ENCODE results near the gene ATP6V0C. TPM values are rescaled to one million over a fixed set of nuclear protein-coding genes. Genes with fewer than 3 reads are reported as not detected.

Gene ATP6V0C
- total and polyA plus RNA-seq, 2 of the 13 experiments (the other 11 are each of a cell fraction or from before 2014, with no cell fraction given), result 10.4 to 20.1 TPM

GRCh38 chr16:2473999-2474876, 39.5 kb upstream of the ATP6V0C start (continued):
- TF ChIP-seq ZXDC (CRISPR knock-in tag; IDR thresholded peaks at IDR 0.05), result peak; percentile 15; the same call in 1 of the 2 replicates
- TF ChIP-seq ZNF605 (CRISPR knock-in tag; IDR thresholded peaks at IDR 0.05), result no peak
- TF ChIP-seq HDAC2 (CRISPR knock-in tag; IDR thresholded peaks at IDR 0.05), result 0 out of 2 replicates have a peak, but pooled peaks have one; percentile 18
- no peak for TF ChIP-seq EED (CRISPR knock-in tag; IDR thresholded peaks at IDR 0.05)
- TF ChIP-seq RFXAP (CRISPR knock-in tag; IDR thresholded peaks at IDR 0.05; ENCODE audit: borderline replicate concordance), result peak; percentile 15; the same call in 1 of the 2 replicates
- no peak for TF ChIP-seq ZNF30 (CRISPR knock-in tag; IDR thresholded peaks at IDR 0.05)
- TF ChIP-seq ZFP91 (CRISPR knock-in tag; IDR thresholded peaks at IDR 0.05; ENCODE audit: borderline replicate concordance), result peak; percentile 48
- no peak for TF ChIP-seq ZNF562 (CRISPR knock-in tag; IDR thresholded peaks at IDR 0.05; ENCODE audit: borderline replicate concordance)
- no peak; the same call in 1 of the 2 replicates for TF ChIP-seq KDM5B (CRISPR knock-in tag; IDR thresholded peaks at IDR 0.05; ENCODE audit: borderline replicate concordance)
- TF ChIP-seq ZNF574 (CRISPR knock-in tag; IDR thresholded peaks at IDR 0.05), result peak; percentile 75
- 0 out of 2 replicates have a peak, but pooled peaks have one; percentile 57 for TF ChIP-seq ARNT2 (CRISPR knock-in tag; IDR thresholded peaks at IDR 0.05; ENCODE audit: low read depth)
- no peak for TF ChIP-seq HNF1A (IDR thresholded peaks at IDR 0.05; ENCODE audit: low read depth)
- 0 out of 2 replicates have a peak, but pooled peaks have one; percentile 17 for TF ChIP-seq HNF1A (CRISPR knock-in tag; IDR thresholded peaks at IDR 0.05; ENCODE audit: borderline replicate concordance)
